ENCODE measurements around the gene RRAGC. TPM values are rescaled to one million over a fixed set of nuclear protein-coding genes. Genes with fewer than 3 reads are reported as not detected.
"Not testable (repeated sequence)": the region's sequence is repeated elsewhere in the genome, so short reads cannot be mapped to it uniquely, and the experiment has no call there.

The RRAGC gene
- polyA plus RNA-seq, 3 donors: 29.8 to 41.7 (median 33.7) TPM

DNA sequence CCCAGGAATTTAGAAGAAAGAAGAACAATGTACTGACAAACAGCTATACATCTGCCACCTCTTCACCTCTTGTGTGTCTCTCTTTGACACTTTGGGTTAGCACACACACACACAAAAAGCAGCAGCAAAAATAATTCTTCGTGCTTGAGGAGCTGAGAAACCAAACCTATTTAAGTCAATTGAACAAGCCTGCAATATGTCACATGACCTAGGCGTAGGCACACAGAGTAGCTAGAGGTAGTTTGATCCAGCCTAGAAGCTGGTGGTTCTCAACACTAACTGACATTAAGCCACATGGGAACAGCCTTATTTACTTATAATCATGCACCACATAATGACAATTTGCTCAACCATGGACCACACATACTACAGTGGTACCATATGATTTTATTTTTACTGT, 32.3 kb downstream of the RRAGC start:
- DNase-seq (ENCODE audit: extremely low read depth in 1 of 11, low read depth in 9 of 11, low spot score in 4 of 11): no peak

- no peak for DNase-seq (ENCODE audit: extremely low read depth in 1 of 11, low read depth in 9 of 11, low spot score in 4 of 11)
Observed at GRCh38 chr1:38826886-38827285, 32.7 kb downstream of the RRAGC start.

GRCh38 chr1:38826262-38826661, 33.3 kb downstream of the RRAGC start:
- no peak for DNase-seq (ENCODE audit: extremely low read depth in 1 of 11, low read depth in 9 of 11, low spot score in 4 of 11)

GRCh38 chr1:38820860-38821259, 38.7 kb downstream of the RRAGC start:
- DNase-seq (ENCODE audit: extremely low read depth in 1 of 11, low read depth in 9 of 11, low spot score in 4 of 11): no peak

GRCh38 chr1:38819516-38819915, 40.1 kb downstream of the RRAGC start:
- DNase-seq (ENCODE audit: extremely low read depth in 1 of 11, low read depth in 9 of 11, low spot score in 4 of 11): no peak

DNA sequence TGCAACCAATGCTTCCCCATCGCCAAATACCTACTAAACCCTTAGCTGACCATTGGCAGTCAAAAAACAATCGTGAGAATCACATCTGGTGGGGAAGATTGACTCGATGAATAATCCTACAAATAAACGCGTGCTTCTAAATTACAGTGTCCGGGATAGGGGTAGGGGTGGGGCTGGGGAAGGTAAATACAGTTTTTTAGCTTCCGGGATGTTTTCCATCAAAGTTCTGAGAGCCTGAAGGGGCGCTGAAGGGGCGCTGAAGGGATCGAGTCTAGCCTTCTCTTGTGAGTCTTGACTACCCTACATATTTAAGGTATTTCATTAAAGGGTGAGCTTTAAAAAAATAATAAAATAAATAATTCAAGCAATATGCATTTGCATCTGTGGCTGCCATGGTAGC, 40.5 kb downstream of the RRAGC start:
- no peak for DNase-seq (ENCODE audit: extremely low read depth in 1 of 11, low read depth in 9 of 11, low spot score in 4 of 11)

DNA sequence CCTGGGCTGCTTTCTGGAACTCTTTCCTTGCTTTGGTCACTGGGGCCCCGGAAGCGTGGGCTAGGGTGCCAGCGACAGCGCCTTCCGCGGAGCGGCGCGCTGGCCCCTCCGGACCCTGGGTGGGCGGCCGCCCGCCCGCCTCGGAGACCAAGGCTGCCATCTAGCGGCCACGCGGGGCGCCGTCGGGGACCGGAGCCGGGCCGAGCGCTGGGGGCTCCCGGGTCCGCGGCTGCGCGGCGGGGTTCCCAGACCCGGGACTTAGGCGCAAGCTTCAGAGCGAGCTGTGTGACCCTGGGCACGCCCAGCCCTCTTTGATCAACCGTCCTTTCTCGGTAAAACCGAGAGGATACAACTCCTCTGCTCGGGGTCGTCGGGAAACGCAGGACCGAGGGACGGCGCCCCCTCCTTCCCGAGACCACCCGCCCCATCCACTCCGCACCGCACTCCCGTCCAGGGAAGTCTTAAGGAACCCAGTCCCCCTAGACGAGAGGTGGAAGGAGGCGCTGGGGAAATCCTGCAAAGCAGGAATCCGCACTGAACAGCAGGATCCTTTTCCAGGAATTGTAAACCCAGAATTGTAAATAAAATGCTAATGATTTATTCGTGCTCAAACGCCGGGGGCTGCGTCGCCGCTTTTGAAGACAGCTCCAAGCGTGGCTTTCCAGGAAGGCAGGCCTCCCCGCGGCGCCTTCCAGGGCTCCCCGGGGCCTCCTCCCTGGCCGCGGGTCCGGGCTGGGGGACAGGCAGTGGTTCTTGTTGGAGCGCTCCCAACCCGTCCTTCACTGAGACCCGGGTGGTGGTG, 41.2 kb downstream of the RRAGC start:
- DNase-seq (ENCODE audit: extremely low read depth in 1 of 11, low read depth in 9 of 11, low spot score in 4 of 11): peak in 10 of 11 donors; percentile 35 to 74 (median 61)

DNA sequence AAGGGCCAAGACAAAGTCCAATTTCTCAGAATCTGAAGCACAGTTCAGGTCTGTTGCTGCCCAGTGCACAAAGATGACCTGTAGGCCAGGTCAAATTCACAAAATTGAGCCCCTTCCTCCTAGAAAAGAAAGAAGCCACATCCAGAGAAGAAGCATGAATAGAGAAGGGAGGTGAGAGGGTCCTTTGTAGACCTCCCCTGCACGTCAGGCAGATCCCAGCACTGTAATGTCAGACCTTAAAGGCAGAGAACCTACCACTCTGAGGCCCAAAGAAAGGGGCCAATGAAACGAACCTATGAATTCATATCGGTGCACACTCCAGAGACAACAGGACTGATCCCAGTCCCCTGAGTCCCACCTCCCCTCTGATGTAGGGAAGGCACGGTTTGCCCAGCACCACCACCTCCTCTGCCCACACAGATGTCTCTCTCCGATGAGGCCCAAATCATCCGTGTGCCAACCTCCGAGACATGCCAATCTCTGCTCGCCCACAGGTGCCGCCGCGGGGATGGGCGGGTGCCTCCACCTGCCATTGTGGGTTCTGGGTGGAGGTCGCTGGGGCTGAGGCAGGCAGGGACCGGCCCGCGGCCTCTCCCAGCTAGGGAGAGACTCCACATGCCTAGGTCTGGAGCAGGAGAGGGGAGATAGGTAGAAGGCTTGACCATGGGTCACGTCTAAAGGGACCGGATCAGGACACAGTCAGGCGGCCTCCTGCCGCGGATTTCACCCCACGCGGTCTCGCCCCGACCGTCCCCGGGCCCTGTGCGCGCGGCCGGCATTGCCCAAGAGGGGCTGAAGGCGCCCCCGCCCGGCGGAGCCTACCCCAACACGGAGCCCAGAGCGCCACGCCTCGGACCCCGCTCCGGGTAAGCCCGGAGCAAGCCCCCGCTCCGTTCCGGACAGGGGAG, 42.1 kb downstream of the RRAGC start:
- no peak for DNase-seq (ENCODE audit: extremely low read depth in 1 of 11, low read depth in 9 of 11, low spot score in 4 of 11)

- peak in 10 of 11 donors; percentile 51 to 80 (median 72) for DNase-seq (ENCODE audit: extremely low read depth in 1 of 11, low read depth in 9 of 11, low spot score in 4 of 11)
Observed at GRCh38 chr1:38815903-38816627, 43.5 kb downstream of the RRAGC start.

GRCh38 chr1:38814984-38815464, 44.5 kb downstream of the RRAGC start:
- DNase-seq (ENCODE audit: extremely low read depth in 1 of 11, low read depth in 9 of 11, low spot score in 4 of 11): no peak

DNA sequence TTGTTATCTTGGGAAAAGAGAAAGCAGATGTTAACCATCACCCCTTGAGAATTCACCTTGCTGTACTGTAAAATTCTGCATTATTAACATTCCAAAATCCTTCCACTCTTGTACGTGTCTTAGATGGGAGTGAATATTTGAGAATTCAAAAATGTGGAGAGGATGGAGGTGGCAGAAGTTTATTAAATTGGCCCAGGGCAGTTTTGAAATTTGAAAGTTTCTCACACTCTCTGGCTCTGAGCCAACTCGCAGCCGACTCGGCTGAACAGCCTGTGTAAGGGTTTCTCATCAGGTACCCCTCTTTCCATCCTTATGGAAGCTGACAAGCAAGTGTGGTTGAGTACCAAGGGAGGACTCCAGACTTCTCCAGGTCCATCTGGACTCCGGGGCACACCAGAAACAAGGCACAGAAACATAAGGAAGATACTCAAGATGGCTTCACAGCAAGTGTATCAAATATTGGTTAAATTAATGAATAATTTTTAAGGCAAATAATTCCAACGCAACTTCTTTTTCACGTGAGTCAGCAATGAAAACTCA, 45.1 kb downstream of the RRAGC start:
- no peak for DNase-seq (ENCODE audit: extremely low read depth in 1 of 11, low read depth in 9 of 11, low spot score in 4 of 11)

DNA sequence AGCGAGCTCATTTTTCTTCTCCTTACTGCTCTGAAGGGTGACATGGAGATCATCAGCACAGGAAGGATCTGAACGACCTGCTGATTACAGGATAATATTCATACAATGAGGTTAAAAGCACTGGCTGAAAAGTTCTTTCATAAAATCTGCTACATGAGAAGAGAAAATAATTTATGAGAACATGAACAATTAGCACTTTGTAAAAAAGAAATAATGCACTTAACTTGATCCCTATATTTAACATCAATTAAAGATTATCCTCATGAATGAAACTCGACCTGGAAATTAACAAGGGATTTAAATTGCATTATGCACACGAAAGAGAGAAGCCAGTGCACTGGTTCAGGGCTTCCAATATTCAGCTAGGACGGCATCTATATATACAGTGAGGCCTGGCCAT, 46.6 kb downstream of the RRAGC start:
- DNase-seq (ENCODE audit: extremely low read depth in 1 of 11, low read depth in 9 of 11, low spot score in 4 of 11): no peak

GRCh38 chr1:38811466-38811865, 48.1 kb downstream of the RRAGC start:
- DNase-seq (ENCODE audit: extremely low read depth in 1 of 11, low read depth in 9 of 11, low spot score in 4 of 11): not testable (repeated sequence)

DNA sequence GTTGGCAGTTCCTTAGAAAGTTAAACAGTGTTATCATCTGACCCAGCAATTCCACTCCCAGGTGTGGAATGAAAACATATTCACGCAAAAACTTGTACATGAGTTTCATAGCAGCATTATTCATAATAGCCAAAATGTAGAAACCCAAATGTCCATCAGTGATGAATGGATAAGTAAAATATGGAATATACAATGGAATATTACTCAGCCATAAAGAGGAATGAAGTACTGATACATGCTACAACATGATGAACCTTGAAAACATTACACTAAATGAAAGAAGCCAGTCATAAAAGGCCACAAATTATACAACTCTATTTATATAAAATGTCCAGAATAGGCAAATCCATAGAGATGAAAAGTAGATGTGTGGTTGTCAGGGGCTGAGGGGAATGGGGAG, 53.5 kb downstream of the RRAGC start:
- DNase-seq (ENCODE audit: extremely low read depth in 1 of 11, low read depth in 9 of 11, low spot score in 4 of 11): no peak

DNA sequence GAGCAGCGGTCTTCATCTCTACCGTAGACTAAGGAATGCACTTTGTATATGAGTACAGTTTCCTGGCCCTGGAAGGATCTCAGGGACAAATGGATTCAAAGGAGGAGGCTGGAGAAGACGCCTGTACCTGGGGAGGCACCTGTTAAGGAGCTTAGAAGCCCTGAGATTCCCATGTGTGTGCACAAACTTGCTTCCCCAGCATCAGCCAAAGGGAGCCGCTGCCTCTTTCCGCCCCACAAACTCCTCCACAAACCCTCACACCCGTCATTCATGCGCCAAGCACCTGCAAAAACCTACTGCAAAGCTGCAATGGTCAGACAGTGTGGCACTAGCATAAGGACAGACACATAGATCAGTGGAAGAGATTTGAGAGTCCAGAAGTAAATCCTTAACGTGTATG, 54.5 kb downstream of the RRAGC start:
- no peak for DNase-seq (ENCODE audit: extremely low read depth in 1 of 11, low read depth in 9 of 11, low spot score in 4 of 11)

GRCh38 chr1:38804062-38804886, 55.3 kb downstream of the RRAGC start:
- DNase-seq (ENCODE audit: extremely low read depth in 1 of 11, low read depth in 9 of 11, low spot score in 4 of 11): no peak

DNA sequence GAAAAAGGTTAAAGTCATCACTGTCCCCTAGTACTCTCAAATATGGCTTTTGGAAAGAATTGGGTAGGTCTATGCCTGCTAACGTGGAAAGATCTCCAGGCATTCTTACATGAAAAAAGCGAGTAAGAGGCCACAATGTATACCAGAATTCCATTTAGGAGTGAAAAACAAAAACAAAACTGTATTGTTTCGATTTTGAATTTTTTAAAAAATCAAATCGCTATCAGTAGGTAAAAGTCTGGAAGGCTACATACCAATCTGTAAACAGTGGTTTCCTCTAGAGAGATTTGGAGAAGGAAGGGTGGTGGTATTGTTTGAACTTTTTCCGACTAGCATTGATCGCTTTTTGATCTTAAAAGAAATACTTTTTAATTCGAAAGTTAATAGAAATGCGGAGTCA, 55.9 kb downstream of the RRAGC start:
- DNase-seq (ENCODE audit: extremely low read depth in 1 of 11, low read depth in 9 of 11, low spot score in 4 of 11): no peak
